Naive thymus-derived CD8-positive, alpha-beta T cell (primary cell): Measurements from ENCODE around the gene NTM. TPM values are rescaled to one million over a fixed set of nuclear protein-coding genes. Genes with fewer than 3 reads are reported as not detected.

Experiments
- ATAC-seq, 2 donors: fragments of 150-1000 bp; cut with Tn5 transposase in 1 of 2; sonication (Bioruptor Pico), chemical (Tn5 transposase) in 1 of 2; 1 replicate in 1 of 2; 2 replicates in 1 of 2; pipeline ENCODE4 v1.10.0; 2021; ENCODE audit warnings: mild to moderate bottlenecking in 2 of 2, moderate library complexity in 2 of 2
- POLR2A ChIA-PET: fragments of 350-600 bp; sonication (Branson Sonifier 250); formaldehyde crosslinking; loops from one replicate; lab custom pipeline; 2021; ENCODE audit warnings: antibody characterized with exemption; lab: Charles Lee
- DNase-seq, 10 donors: peaks; one replicate each; pipeline versions ENCODE4 v3.0.0 to v3.0.0-alpha.2; 2020 to 2022
- H3K27ac Mint-ChIP-seq, 10 donors: one replicate each; pipeline ENCODE4 v1.8.0; 2020 to 2022; ENCODE audit warnings: mild to moderate bottlenecking in 10 of 10, mixed read lengths in 10 of 10, moderate library complexity in 4 of 10, inconsistent platforms in 1 of 10
- H3K27me3 Mint-ChIP-seq, 5 donors: one replicate each; pipeline ENCODE4 v1.8.0; 2021 to 2022; ENCODE audit warnings: mixed read lengths in 5 of 5
- H3K36me3 Mint-ChIP-seq, 3 donors: one replicate each; pipeline ENCODE4 v1.8.0; 2020 to 2022; ENCODE audit warnings: mixed read lengths in 3 of 3, mild to moderate bottlenecking in 2 of 3, inconsistent platforms in 1 of 3
- H3K4me1 Mint-ChIP-seq, 4 donors: one replicate each; pipeline ENCODE4 v1.8.0; 2021 to 2022; ENCODE audit warnings: mixed read lengths in 4 of 4
- H3K4me3 Mint-ChIP-seq, 10 donors: one replicate each; pipeline ENCODE4 v1.8.0; 2020 to 2022; ENCODE audit warnings: mild to moderate bottlenecking in 10 of 10, mixed read lengths in 10 of 10, moderate library complexity in 6 of 10, inconsistent platforms in 1 of 10
- H3K9me3 Mint-ChIP-seq, 9 donors: one replicate each; pipeline ENCODE4 v1.8.0; 2020 to 2022; ENCODE audit warnings: mixed read lengths in 9 of 9, mild to moderate bottlenecking in 3 of 9, inconsistent platforms in 1 of 9, moderate library complexity in 1 of 9
- polyA plus RNA-seq, 3 donors: library from polyadenylated mRNA; unstranded; fragments of 300-500 nt; fragmentation: Illumina TruSeq; gene quantifications; one replicate each; pipeline ENCODE4 v1.2.3, GENCODE V29; 2021
- total RNA-seq, 8 experiments: library from RNA in 2 of 8; stranded (reverse) in 2 of 8; gene quantifications; one replicate each; pipeline ENCODE4 v1.2.3 and lab custom pipeline; 2021 to 2026

Gene NTM
- total and polyA plus RNA-seq, 5 experiments from 2014 or later, result not detected

- ATAC-seq (no peak), DNase-seq (no peak)
- POLR2A ChIA-PET, result no interaction called here
- Mint-ChIP-seq H3K4me3 (no peak overlapping the region), H3K9me3 (peaks cover 0 to 7% (median 0%) of the 10 kb centered on the region in 9 donors), H3K27me3 (peaks cover 2 to 32% (median 6%) of the 10 kb centered on the region in 5 donors), H3K36me3 (no peaks in the 10 kb centered on the region), H3K4me1 (no peaks in the 10 kb centered on the region), H3K27ac (peak overlapping the region in 1 of 10 donors; percentile 32)
Observed at GRCh38 chr11:131503017-131503416, 132.6 kb downstream of the NTM start.

DNA sequence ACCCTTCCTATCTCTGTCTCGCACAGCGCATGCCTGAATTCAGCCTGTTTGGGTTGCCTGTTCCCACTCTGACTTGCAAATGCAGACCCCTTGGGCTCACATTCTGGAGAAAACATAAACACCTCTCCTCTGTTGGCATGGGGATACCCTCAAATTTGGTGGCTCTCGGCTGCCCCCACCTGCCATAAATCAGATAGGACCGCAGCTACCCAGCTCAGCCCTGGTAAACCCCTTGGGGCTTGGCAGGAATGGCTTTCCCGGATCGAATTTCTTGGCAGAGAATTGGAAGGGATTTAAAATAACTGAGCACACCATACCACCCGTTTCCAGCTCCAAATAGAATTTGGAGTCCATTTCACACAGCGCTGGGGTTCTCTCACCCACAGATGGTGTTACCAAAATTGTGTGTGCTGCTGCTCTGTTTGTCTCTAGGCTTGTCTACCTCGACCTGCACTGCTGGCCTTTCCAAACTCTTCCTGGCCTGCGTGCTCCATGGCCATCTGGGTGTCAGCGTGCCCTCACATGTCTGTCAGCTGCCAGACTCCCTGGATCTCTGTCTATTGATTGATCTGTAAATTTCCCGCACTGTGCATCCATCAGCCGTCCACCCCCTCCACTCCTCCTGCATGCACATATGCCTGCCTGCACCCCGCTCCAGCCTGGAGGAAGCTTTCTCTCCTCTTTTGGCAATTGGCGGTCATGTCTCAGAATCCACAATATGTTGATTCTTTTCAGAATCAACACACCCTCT is 134.0 kb downstream of the NTM start:
- Mint-ChIP-seq H3K36me3 (no peaks in the 10 kb centered on the region), H3K9me3 (peaks cover 0 to 10% (median 0%) of the 10 kb centered on the region in 9 donors), H3K27ac (peak overlapping the region in 1 of 10 donors; percentile 17), H3K4me1 (no peaks in the 10 kb centered on the region), H3K4me3 (no peak overlapping the region), H3K27me3 (peaks cover 2 to 32% (median 6%) of the 10 kb centered on the region in 5 donors)
- ATAC-seq, result no peak
- POLR2A ChIA-PET, result no interaction called here
- DNase-seq, result no peak

- Mint-ChIP-seq H3K4me3 (no peak overlapping the region), H3K27ac (no peak overlapping the region), H3K4me1 (no peaks in the 10 kb centered on the region), H3K36me3 (peaks cover 0 to 2% (median 0%) of the 10 kb centered on the region in 3 donors), H3K27me3 (peaks cover 2 to 28% (median 6%) of the 10 kb centered on the region in 5 donors), H3K9me3 (peaks cover 0 to 10% (median 0%) of the 10 kb centered on the region in 9 donors)
- ATAC-seq (no peak), DNase-seq (no peak)
- POLR2A ChIA-PET, result no interaction called here
Observed at GRCh38 chr11:131506348-131506747, 135.9 kb downstream of the NTM start.

DNA sequence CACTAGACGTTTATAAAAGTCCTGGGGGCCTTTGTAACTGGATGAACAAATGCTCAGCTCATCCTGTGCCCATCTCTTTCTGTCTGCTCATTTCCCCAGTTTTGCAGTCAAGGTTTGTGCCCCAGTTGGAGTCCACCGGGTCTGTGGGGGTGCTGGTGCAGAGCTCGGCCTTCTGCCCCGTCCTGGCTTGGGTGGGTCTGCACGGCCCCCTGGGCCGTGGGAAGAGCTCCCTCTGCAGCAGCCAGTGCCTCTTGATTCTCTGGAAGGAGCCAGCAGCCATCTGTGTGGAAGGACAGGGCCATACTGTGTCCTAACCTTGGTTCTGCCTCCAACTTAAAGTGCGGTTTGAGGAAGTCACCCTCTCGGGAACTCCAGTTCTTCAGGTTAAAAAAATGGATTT is 140.2 kb downstream of the NTM start:
- H3K9me3 Mint-ChIP-seq, result peaks cover 0 to 7% (median 0%) of the 10 kb centered on the region in 9 donors
- ATAC-seq (no peak), DNase-seq (no peak)
- H3K36me3 Mint-ChIP-seq, result peaks cover 0 to 2% (median 0%) of the 10 kb centered on the region in 3 donors
- POLR2A ChIA-PET, result no interaction called here
- H3K4me3 Mint-ChIP-seq, result no peak overlapping the region
- no peaks in the 10 kb centered on the region for H3K4me1 Mint-ChIP-seq
- H3K27me3 Mint-ChIP-seq, result peaks cover 0 to 12% (median 3%) of the 10 kb centered on the region in 5 donors
- no peak overlapping the region for H3K27ac Mint-ChIP-seq

DNA sequence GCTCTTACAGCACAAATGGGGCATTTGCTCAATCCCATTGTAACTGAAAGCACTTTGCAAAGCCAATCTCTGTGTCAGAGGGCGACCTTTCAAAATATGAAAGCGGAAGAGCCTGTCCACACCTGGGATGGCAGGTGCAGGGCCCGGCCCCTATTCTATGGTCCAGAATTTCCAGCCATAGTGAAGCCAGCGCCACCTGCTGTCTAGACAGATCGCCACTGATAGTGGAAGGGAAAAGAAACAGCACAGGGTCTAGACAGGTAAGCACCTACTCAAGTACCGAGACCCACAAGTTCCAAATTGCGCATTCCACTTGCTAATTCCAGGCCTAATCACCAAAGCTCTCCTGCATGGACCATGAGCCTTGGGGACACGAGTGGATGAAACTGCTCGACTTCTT is 141.4 kb downstream of the NTM start:
- POLR2A ChIA-PET, result no interaction called here
- peaks cover 0 to 6% (median 0%) of the 10 kb centered on the region in 9 donors for H3K9me3 Mint-ChIP-seq
- no peak overlapping the region for H3K4me3 Mint-ChIP-seq
- peaks cover 0 to 2% (median 0%) of the 10 kb centered on the region in 3 donors for H3K36me3 Mint-ChIP-seq
- DNase-seq (no peak), ATAC-seq (no peak)
- H3K27ac Mint-ChIP-seq, result no peak overlapping the region
- H3K4me1 Mint-ChIP-seq, result no peaks in the 10 kb centered on the region
- peaks cover 0 to 12% (median 3%) of the 10 kb centered on the region in 5 donors for H3K27me3 Mint-ChIP-seq

GRCh38 chr11:131512228-131512627 is 141.8 kb downstream of the NTM start:
- Mint-ChIP-seq H3K36me3 (peaks cover 0 to 2% (median 0%) of the 10 kb centered on the region in 3 donors), H3K27ac (no peak overlapping the region), H3K4me1 (no peaks in the 10 kb centered on the region), H3K4me3 (no peak overlapping the region), H3K27me3 (peaks cover 0 to 12% (median 3%) of the 10 kb centered on the region in 5 donors), H3K9me3 (peaks cover 0 to 4% (median 0%) of the 10 kb centered on the region in 9 donors)
- ATAC-seq, result no peak
- POLR2A ChIA-PET, result no interaction called here
- no peak for DNase-seq

GRCh38 chr11:131514062-131514461 is 143.6 kb downstream of the NTM start:
- Mint-ChIP-seq H3K36me3 (peaks cover 0 to 2% (median 0%) of the 10 kb centered on the region in 3 donors), H3K27ac (peak overlapping the region in 1 of 10 donors; percentile 69), H3K4me1 (no peaks in the 10 kb centered on the region), H3K4me3 (no peak overlapping the region), H3K27me3 (peaks cover 0 to 12% (median 3%) of the 10 kb centered on the region in 5 donors), H3K9me3 (peaks cover 0 to 4% (median 0%) of the 10 kb centered on the region in 9 donors)
- no peak for ATAC-seq
- POLR2A ChIA-PET, result no interaction called here
- DNase-seq, result no peak

- peaks cover 0 to 3% (median 1%) of the 10 kb centered on the region in 5 donors for H3K27me3 Mint-ChIP-seq
- peaks cover 0 to 13% (median 0%) of the 10 kb centered on the region in 9 donors for H3K9me3 Mint-ChIP-seq
- no peak for DNase-seq
- ATAC-seq, result no peak
- no peak overlapping the region for H3K4me3 Mint-ChIP-seq
- H3K27ac Mint-ChIP-seq, result no peak overlapping the region
- H3K4me1 Mint-ChIP-seq, result no peaks in the 10 kb centered on the region
- no peaks in the 10 kb centered on the region for H3K36me3 Mint-ChIP-seq
- POLR2A ChIA-PET, result interaction anchor here (0.6 kb wide), 1 partner anchor 10 kb away, joined by 3 read pairs; no protein-coding TSS in a partner anchor
Observed at GRCh38 chr11:131518305-131518838, 148.0 kb downstream of the NTM start.

DNA sequence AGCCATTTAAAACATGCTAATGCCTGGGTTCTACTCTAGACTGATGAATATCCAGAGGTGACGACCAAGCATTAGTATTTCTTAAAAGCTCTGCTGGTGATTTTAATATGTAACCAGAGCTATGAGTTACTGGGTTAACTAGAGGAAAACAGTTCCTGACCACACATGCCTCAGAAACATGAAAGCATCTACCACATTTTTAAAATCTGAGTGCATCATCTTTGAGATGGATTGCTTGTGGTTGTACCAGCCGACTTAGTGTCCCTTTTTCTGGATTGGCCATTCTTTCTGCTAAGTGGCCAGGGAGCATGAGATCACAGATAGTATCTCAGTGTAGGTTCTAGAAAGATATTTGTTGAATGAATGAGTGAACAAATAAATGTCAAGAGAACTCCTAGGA is 152.4 kb downstream of the NTM start:
- DNase-seq, result no peak
- no peaks in the 10 kb centered on the region for H3K4me1 Mint-ChIP-seq
- peaks cover 0 to 13% (median 0%) of the 10 kb centered on the region in 9 donors for H3K9me3 Mint-ChIP-seq
- no peak overlapping the region for H3K4me3 Mint-ChIP-seq
- POLR2A ChIA-PET, result interaction anchor here (0.7 kb wide), 1 partner anchor 1604 kb away, joined by 3 read pairs; no protein-coding TSS in a partner anchor
- peaks cover 1 to 16% (median 3%) of the 10 kb centered on the region in 5 donors for H3K27me3 Mint-ChIP-seq
- no peak for ATAC-seq
- H3K27ac Mint-ChIP-seq, result no peak overlapping the region
- no peaks in the 10 kb centered on the region for H3K36me3 Mint-ChIP-seq

- no peak for DNase-seq
- POLR2A ChIA-PET, result no interaction called here
Observed at GRCh38 chr11:131530407-131530806, 160.0 kb downstream of the NTM start.

DNA sequence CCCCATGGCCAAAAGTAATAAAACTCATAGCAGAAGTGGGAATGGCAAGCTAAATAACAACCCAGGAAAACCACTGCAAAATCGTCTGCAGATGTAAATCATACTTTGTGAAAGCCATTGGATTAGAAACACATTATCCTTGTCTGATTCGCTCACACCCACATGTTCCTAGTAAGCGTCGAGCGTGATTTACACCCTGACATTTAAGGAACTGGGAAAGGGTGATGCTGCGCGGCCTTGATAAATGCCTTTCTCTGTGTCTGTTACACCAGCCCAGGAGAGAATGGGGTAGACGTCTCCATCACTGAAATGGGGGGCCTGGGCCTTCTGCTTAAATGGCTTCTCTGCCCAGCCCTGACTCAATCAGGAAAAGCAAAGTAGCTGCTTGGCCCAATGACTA is 162.7 kb downstream of the NTM start:
- Mint-ChIP-seq H3K36me3 (no peaks in the 10 kb centered on the region), H3K4me1 (peaks cover 0 to 1% (median 0%) of the 10 kb centered on the region in 4 donors), H3K9me3 (peaks cover 0 to 2% (median 0%) of the 10 kb centered on the region in 9 donors), H3K27ac (no peak overlapping the region), H3K27me3 (peaks cover 0 to 9% (median 3%) of the 10 kb centered on the region in 5 donors), H3K4me3 (no peak overlapping the region)
- ATAC-seq (no peak), DNase-seq (no peak)
- POLR2A ChIA-PET, result no interaction called here

More at GRCh38 chr11:131530407-131530806, 160.0 kb downstream of the NTM start:
- no peaks in the 10 kb centered on the region for H3K4me1 Mint-ChIP-seq
- no peak overlapping the region for H3K4me3 Mint-ChIP-seq
- peak overlapping the region in 1 of 10 donors; percentile 40 for H3K27ac Mint-ChIP-seq
- H3K27me3 Mint-ChIP-seq, result peaks cover 0 to 12% (median 3%) of the 10 kb centered on the region in 5 donors
- no peak for ATAC-seq
- no peaks in the 10 kb centered on the region for H3K36me3 Mint-ChIP-seq
- H3K9me3 Mint-ChIP-seq, result no peaks in the 10 kb centered on the region

- ATAC-seq (no peak), DNase-seq (no peak)
- no peaks in the 10 kb centered on the region for H3K36me3 Mint-ChIP-seq
- H3K4me1 Mint-ChIP-seq, result peaks cover 0 to 1% (median 0%) of the 10 kb centered on the region in 4 donors
- H3K27ac Mint-ChIP-seq, result no peak overlapping the region
- POLR2A ChIA-PET, result no interaction called here
- H3K4me3 Mint-ChIP-seq, result no peak overlapping the region
- peaks cover 0 to 9% (median 7%) of the 10 kb centered on the region in 5 donors for H3K27me3 Mint-ChIP-seq
- peaks cover 0 to 2% (median 0%) of the 10 kb centered on the region in 9 donors for H3K9me3 Mint-ChIP-seq
Observed at GRCh38 chr11:131533998-131534397, 163.6 kb downstream of the NTM start.

- POLR2A ChIA-PET, result no interaction called here
- H3K4me1 Mint-ChIP-seq, result peaks cover 0 to 1% (median 0%) of the 10 kb centered on the region in 4 donors
- H3K9me3 Mint-ChIP-seq, result peaks cover 0 to 5% (median 0%) of the 10 kb centered on the region in 9 donors
- no peak overlapping the region for H3K4me3 Mint-ChIP-seq
- ATAC-seq (no peak), DNase-seq (no peak)
- H3K27me3 Mint-ChIP-seq, result peaks cover 0 to 9% (median 7%) of the 10 kb centered on the region in 5 donors
- H3K36me3 Mint-ChIP-seq, result no peaks in the 10 kb centered on the region
- no peak overlapping the region for H3K27ac Mint-ChIP-seq
Observed at GRCh38 chr11:131534611-131535010, 164.2 kb downstream of the NTM start.
